HEK293T (cell line): Measurements from ENCODE around the gene PTH2.
A peak's percentile ranks its signal among the peaks of the same experiment; 100 is the strongest.

Source experiments
- CTCF ChIA-PET: fragments of 350-600 bp; formaldehyde crosslinking; extraction: SDS; loops from one replicate; lab custom pipeline; 2021; ENCODE audit warnings: antibody characterized with exemption, inconsistent platforms; lab: Yijun Ruan, JAX
- POLR2A ChIA-PET: fragments of 350-600 bp; formaldehyde crosslinking; extraction: SDS; loops from one replicate; lab custom pipeline; 2020; ENCODE audit warnings: antibody characterized with exemption, inconsistent platforms; lab: Yijun Ruan, JAX
- DNase-seq: peaks from one replicate; pipeline ENCODE4 v3.0.0; 2012; ENCODE audit warnings: mixed read lengths; ENCODE audit errors: extremely low spot score
- ARNT ChIP-seq: fragments of 450-650 bp; IDR thresholded peaks from 2 replicates; pipeline ENCODE4 v1.6.1; 2017; ENCODE audit warnings: mild to moderate bottlenecking
- BHLHE40 ChIP-seq: fragments of 450-650 bp; IDR thresholded peaks from 2 replicates; pipeline ENCODE4 v1.6.1; 2016; ENCODE audit warnings: mild to moderate bottlenecking, moderate library complexity, borderline replicate concordance
- CTBP1 ChIP-seq: fragments of 450-650 bp; IDR thresholded peaks from 2 replicates; pipeline ENCODE4 v1.6.1; 2016; ENCODE audit warnings: borderline replicate concordance
- ELF4 ChIP-seq: fragments of 450-650 bp; IDR thresholded peaks from 2 replicates; pipeline ENCODE4 v1.6.1; 2017; ENCODE audit warnings: antibody characterized with exemption
- FOXA1 ChIP-seq: fragments of 450-650 bp; IDR thresholded peaks from 2 replicates; pipeline ENCODE4 v1.6.1; 2016; ENCODE audit warnings: mild to moderate bottlenecking
- FOXK2 ChIP-seq: fragments of 450-650 bp; IDR thresholded peaks from 2 replicates; pipeline ENCODE4 v1.6.1; 2016; ENCODE audit warnings: mild to moderate bottlenecking
- FOXM1 ChIP-seq: fragments of 450-650 bp; IDR thresholded peaks from 2 replicates; pipeline ENCODE4 v1.6.1; 2017; ENCODE audit warnings: mild to moderate bottlenecking, borderline replicate concordance
- HDGF ChIP-seq: fragments of 450-650 bp; IDR thresholded peaks from 2 replicates; pipeline ENCODE4 v1.6.1; 2017; ENCODE audit warnings: antibody characterized with exemption, borderline replicate concordance
- L3MBTL2 ChIP-seq: fragments of 450-650 bp; conservative IDR thresholded peaks from 2 replicates; pipeline ENCODE4 v1.6.1; 2016; ENCODE audit warnings: mild to moderate bottlenecking
- LEF1 ChIP-seq: fragments of 450-650 bp; IDR thresholded peaks from 2 replicates; pipeline ENCODE4 v1.6.1; 2017; ENCODE audit warnings: mild to moderate bottlenecking, borderline replicate concordance
- NFRKB ChIP-seq: fragments of 450-650 bp; IDR thresholded peaks from 2 replicates; pipeline ENCODE4 v1.6.1; 2016; ENCODE audit warnings: mild to moderate bottlenecking, moderate library complexity
- PKNOX1 ChIP-seq: fragments of 450-650 bp; IDR thresholded peaks from 2 replicates; pipeline ENCODE4 v1.6.1; 2016
- SP1 ChIP-seq: fragments of 450-650 bp; IDR thresholded peaks from 2 replicates; pipeline ENCODE4 v1.6.1; 2017
- SUZ12 ChIP-seq: fragments of 450-650 bp; IDR thresholded peaks from 2 replicates; pipeline ENCODE4 v1.6.1; 2016; ENCODE audit warnings: mild to moderate bottlenecking
- TARDBP ChIP-seq: fragments of 450-650 bp; IDR thresholded peaks from 2 replicates; pipeline ENCODE4 v1.6.1; 2016
- ZNF384 ChIP-seq: fragments of 450-650 bp; IDR thresholded peaks from 2 replicates; pipeline ENCODE4 v1.6.1; 2016

The PTH2 gene

GRCh38 chr19:49428547-49429451 is 5.6 kb upstream of the PTH2 start:
- ChIA-PET POLR2A (no interaction called here), CTCF (interaction anchor here (1.1 kb wide), 1 partner anchor 14 kb away, joined by 4 read pairs; no protein-coding TSS in a partner anchor)
- TF ChIP-seq L3MBTL2 (no peak), FOXM1 (no peak), ZNF384 (no peak), SP1 (no peak), BHLHE40 (no peak), ELF4 (no peak), NFRKB (no peak)
- no peak for DNase-seq

GRCh38 chr19:49427855-49428546 is 4.8 kb upstream of the PTH2 start:
- no peak for TF ChIP-seq ARNT
- ChIA-PET CTCF (no interaction called here), POLR2A (interaction anchor here (0.9 kb wide), 1 partner anchor 14 kb away, joined by 3 read pairs; no protein-coding TSS in a partner anchor)
- no peak for DNase-seq

GRCh38 chr19:49427339-49427738 is 4.1 kb upstream of the PTH2 start:
- POLR2A ChIA-PET = interaction anchor here (0.9 kb wide), 1 partner anchor 15 kb away, joined by 3 read pairs; no protein-coding TSS in a partner anchor
- DNase-seq = no peak
- TF ChIP-seq HDGF (no peak), CTBP1 (no peak), ELF4 (no peak), PKNOX1 (no peak), FOXM1 (no peak), ZNF384 (no peak), NFRKB (no peak), FOXA1 (no peak), TARDBP (no peak), LEF1 (no peak), ARNT (no peak), FOXK2 (no peak), L3MBTL2 (no peak), SP1 (no peak), SUZ12 (no peak), BHLHE40 (no peak)
- CTCF ChIA-PET = interaction anchor here (0.5 kb wide), 1 partner anchor 354 kb away, joined by 3 read pairs; no protein-coding TSS in a partner anchor

GRCh38 chr19:49425922-49426592 is 2.8 kb upstream of the PTH2 start:
- ChIA-PET POLR2A (interaction anchor here (0.8 to 3.2 kb wide), 5 partner anchors 14 to 27 kb away, joined by 3 to 13 read pairs (median 3); partner anchors contain the start of genes ALDH16A1 and PIH1D1), CTCF (interaction anchor here (1.2 to 2.1 kb wide), 3 partner anchors 10 to 35 kb away, joined by 3 to 9 read pairs (median 5); no protein-coding TSS in a partner anchor)
- DNase-seq = peak; percentile 66

GRCh38 chr19:49425178-49425577 is 1.9 kb upstream of the PTH2 start, which contains the start of gene GFY:
Gene GFY (plus strand): TSS chr19:49425388. CDS start chr19:49426431, 1,043 bp downstream.
- DNase-seq = no peak
- TF ChIP-seq LEF1 (no peak), PKNOX1 (no peak), BHLHE40 (no peak), ARNT (no peak), ZNF384 (no peak), L3MBTL2 (no peak), CTBP1 (no peak), SP1 (no peak), FOXA1 (no peak), FOXK2 (no peak)
- ChIA-PET CTCF (interaction anchor here (1.2 to 2.1 kb wide), 2 partner anchors 22 to 34 kb away, joined by 5 to 9 read pairs; no protein-coding TSS in a partner anchor), POLR2A (interaction anchor here (1.2 to 3.2 kb wide), 4 partner anchors 17 to 28 kb away, joined by 3 to 13 read pairs (median 8); partner anchors contain the start of genes ALDH16A1 and PIH1D1)

More at GRCh38 chr19:49425922-49426592, 2.8 kb upstream of the PTH2 start:
- no peak for TF ChIP-seq FOXK2
- TF ChIP-seq ZNF384 = no peak
- no peak for TF ChIP-seq ELF4
- no peak for TF ChIP-seq SUZ12
- TF ChIP-seq HDGF = no peak
- no peak for TF ChIP-seq PKNOX1
- no peak for TF ChIP-seq CTBP1

GRCh38 chr19:49423985-49424303 is 703 bp upstream of the PTH2 start:
- POLR2A ChIA-PET = interaction anchor here (3.2 kb wide), 1 partner anchor 20 kb away, joined by 13 read pairs; no protein-coding TSS in a partner anchor
- no peak for TF ChIP-seq CTBP1
- no peak for TF ChIP-seq L3MBTL2
- no peak for TF ChIP-seq FOXM1
- TF ChIP-seq PKNOX1 = no peak
- no peak for TF ChIP-seq FOXA1
- no peak for TF ChIP-seq BHLHE40
- no peak for TF ChIP-seq HDGF
- TF ChIP-seq SP1 = no peak
- TF ChIP-seq ARNT = no peak
- no peak for DNase-seq
- CTCF ChIA-PET = interaction anchor here (0.6 kb wide), 1 partner anchor 122 kb away, joined by 3 read pairs; no protein-coding TSS in a partner anchor
